Activated CD8-positive, alpha-beta memory T cell treated with anti-CD3 and anti-CD28 coated beads, Interleukin-2, amount 50 U/mL, for 1 hour (primary cell): ENCODE results near the gene IL17B.

Experiments used
- DNase-seq: peaks from one replicate; pipeline ENCODE4 v3.0.0-alpha.2; 2020; ENCODE audit errors: extremely low read depth

The IL17B gene

DNA sequence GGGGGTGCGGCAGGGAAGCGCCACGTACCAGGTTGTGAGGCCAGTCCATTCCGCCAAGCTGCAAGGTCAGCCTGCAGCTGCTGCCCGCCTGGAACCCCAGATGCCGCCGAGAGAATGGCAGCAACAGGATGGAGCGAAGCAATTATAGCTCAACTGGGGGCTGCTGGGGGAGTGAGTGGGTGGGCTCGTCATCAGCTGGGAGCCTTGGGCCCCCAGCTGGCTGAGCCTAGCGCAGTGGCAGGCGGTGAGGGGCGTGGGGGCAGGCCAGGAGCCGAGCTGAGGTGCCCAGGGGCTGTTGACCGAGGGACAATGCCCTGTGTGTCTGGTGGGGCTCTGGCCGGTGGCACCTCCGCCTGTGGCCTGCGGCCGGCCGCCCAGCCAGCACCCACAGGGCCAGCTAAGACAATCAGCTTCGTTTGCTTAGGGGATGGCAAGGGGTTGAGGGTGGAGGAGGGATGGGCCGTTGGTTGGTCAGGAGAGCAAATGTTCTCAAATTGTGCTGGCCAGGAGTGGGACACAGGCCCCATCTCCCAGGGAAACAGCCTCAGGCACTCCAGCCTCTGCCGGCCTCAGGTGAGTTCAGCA, at the start of gene IL17B:
Gene IL17B, minus strand, starts transcription at position 116 of the 585 bp plus-strand sequence. Its CDS starts 67 bp downstream, at position 49.
- no peak for DNase-seq

- no peak for DNase-seq
Measured at GRCh38 chr5:149428032-149428431, 48.9 kb upstream of the IL17B start.

DNA sequence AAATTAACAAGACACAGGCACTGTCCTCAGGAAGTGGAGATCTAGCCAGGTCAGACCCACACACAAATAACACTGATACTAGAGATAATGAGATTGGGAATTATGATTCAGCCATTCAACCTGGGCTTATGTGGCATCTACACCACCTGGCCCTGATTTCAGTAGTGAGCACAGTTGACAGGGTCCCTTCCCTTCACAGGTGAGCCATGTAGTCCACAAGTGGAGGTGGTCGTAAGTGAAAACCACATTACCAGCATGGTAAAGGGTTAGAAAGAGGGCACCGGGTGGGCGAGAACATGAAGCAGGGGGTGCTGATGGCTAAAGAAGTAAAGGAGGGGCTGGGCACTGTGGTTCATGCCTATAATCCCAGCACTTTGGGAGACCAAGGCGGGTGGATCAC, 48.3 kb upstream of the IL17B start:
- DNase-seq, result no peak

GRCh38 chr5:149426931-149427330, 47.8 kb upstream of the IL17B start:
- no peak for DNase-seq

GRCh38 chr5:149425729-149426128, 46.6 kb upstream of the IL17B start:
- no peak for DNase-seq

DNA sequence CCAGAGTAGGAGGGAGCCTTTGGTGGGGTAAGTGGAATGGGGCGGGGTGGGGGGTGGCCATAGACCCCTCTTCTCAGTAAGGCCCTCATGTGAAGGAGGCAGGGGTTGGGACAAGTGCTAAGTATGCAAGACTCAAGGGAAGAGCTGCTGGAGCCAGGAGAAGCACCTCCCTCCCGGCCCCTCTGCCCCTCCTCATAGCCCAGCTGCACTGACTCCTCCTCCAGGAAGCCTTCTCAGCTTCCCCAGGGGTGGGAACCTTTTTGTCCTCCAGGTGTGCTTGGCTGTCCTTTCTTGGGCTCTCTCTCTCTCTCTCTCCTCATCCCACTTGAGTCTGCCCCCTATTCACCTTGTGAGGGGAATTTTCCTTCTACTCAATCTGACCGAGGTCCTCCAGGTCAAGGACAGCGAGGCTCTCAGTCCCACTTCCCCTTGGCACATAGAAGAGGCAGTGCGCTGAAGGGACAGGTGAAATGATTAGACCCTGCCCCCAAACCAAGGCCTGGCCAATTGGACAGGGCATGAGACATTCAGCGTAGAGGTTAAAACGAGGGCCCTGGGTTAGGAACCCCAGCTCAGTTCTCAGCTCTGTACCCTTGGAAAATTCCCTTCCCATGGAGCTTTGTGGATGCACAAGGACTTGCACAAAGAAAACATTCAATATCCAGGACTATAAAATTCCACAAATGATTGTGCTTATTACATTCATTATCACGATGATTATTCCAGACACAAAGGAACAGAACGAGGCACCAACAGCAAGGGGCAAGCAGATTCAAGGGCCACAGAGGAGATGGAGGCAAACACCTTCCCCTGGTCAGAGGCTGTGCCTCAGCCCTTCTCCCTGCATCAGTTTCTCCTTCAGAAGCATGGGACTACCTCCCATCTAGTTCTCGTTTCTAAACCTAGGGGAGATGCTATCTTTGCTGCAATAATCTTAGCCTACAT, 45.6 kb upstream of the IL17B start:
- DNase-seq, result no peak

DNA sequence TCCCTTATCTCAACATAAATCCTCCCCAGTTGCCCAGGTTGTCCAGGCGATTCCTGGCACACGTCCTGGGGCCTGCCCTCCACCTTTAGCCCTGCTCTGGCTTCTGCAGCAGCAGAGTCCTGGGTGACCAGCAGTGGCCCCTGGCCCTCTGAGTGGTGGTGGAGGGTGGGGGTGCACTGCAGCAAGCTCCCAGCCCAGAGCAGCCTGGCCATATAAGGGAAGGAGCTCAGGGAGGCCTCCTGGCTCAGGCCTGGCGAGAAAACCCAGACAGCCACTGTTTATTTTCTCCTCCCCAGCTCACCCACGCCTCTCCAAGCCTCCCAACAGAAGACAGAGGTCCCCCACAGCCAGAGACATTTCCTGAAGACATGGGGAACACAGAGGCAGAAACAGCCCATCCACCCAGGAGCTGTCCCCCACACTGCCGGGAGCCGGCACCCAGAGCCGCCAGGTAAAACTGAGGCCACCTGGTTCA, 44.7 kb upstream of the IL17B start:
- no peak for DNase-seq

GRCh38 chr5:149423049-149423793, 44.1 kb upstream of the IL17B start:
- no peak for DNase-seq

- no peak for DNase-seq
Measured at GRCh38 chr5:149422366-149423048, 43.4 kb upstream of the IL17B start.

DNA sequence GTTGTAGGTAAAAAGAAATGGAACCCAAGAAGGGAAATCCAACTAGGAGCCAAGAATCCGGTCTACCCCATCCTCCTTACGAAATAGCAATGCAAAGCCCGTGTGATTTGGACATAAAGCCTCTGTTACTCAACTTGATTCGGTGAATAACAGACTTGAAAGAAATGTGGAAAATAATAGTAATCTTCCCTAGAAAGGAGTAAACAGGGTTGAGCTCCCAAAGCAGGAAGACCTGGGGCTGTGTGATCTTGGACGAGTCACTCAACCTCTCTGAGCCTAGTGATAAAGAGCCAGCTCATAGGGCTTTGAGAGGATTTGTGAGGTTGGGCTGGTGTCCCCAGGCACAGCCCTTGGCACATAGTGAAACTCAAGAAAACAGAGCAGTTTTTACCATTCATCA, 42.7 kb upstream of the IL17B start:
- DNase-seq, result no peak

- DNase-seq, result no peak
Measured at GRCh38 chr5:149421372-149421685, 42.2 kb upstream of the IL17B start.

DNA sequence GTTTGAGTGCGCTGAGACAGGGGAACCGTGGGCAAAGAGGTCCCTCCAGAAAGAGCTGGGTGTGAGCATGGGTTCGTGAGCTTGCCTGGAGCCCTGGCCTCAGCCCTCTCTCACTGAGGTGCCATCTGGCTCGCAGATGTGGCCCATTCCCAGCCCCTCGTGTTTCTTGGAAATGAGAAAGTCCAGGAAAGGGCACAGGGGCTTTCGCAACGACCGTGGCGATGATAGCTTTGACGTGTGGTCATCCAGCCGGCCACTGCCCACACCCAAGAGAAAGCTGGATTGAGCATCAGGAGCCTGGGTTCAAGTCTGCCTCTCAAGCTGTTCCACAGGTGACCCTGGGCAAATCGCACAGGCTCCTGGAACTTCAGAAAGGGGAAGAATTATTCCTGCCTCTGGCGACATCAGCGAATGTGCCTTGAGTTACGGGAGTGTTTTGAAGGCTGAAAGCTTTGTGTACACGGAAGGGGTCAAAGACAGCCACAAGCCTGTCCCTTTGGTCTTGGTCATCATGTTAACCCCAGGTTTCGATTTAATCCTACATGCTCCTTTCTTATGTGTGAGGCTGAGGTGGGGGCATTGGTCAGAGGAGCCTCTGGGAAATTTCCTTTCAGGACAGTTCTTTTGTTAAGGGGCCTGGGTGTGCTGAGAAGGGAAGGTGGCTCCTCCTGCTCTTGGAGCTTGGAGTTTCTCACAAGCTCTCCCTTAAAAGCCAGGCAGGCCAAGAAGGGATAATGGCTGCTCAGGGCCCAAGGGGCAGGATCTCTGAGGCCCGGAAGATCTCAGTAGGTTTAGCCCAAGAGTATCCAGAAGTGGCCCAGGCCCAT, 41.7 kb upstream of the IL17B start:
- no peak for DNase-seq

DNA sequence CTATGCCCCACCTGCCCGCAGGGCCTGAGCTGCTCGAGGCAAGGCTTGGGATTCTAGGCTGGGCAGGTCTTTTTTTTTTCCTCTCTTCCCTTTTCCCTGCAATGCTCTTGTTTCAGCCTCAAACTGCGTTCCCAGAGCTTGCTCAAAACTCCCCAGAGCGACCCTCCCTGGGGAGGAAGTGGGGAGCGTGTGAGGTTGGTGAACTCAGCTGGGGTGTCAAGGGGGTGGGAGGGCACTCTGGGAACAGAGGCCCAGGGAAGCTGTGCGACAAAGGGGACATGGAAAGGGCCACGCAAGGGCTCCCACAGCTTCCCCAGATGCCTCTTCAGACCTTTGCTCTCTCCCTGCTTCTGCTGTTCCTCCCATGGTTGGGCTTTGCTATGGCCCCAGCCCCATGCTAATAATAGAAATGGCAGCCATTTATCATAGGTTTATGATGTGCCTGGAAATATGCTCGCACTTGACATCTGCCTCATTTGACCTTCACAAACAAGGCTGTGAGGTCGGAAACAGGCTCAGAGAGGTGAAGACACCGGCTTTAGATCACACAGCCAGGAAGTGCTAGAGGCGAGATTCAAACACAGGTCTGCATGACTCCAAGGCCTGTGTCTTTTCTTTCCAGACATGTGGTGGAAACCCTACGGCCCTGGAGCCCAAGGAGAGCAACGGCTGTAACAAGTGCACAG, 40.9 kb upstream of the IL17B start:
- no peak for DNase-seq

- DNase-seq, result no peak
Measured at GRCh38 chr5:149419532-149419858, 40.4 kb upstream of the IL17B start.

DNA sequence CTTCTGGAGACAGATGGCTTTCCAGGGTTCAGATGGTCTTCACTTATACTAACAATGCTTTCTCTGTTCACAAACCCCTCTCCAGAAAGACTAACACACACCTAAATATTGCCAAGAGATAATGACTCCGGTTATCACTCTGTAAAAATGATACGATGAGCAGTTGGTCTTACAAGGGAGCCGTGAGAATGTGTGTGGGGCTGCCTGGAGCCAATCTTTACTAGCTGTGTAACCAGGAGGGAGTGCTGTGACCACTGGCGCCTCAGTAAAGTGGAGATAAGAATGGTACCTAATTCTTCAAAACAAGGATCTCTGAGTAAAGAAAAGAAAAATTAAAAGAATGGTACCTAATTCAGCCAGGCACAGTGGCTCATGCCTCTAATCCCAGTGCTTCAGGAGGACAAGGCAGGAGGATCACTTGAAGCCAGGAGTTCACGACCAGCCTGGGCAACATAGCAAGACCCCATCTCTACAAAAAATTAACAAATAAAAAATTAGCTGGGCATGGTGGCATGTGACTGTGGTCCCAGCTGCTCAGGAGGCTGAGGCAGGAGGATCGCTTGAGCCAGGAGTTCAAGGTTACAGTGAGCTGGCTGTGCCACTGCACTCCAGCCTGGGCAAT, 39.9 kb upstream of the IL17B start:
- DNase-seq, result no peak

GRCh38 chr5:149417711-149418368, 38.7 kb upstream of the IL17B start:
- DNase-seq, result no peak

- DNase-seq, result no peak
Measured at GRCh38 chr5:149416987-149417710, 38.1 kb upstream of the IL17B start.

- no peak for DNase-seq
Measured at GRCh38 chr5:149415066-149415967, 36.2 kb upstream of the IL17B start.
